Hematopoietic multipotent progenitor cell treated with erythropoietin and hydrocortisone succinate and interleukin-3 and kit ligand, for 17 days (in vitro differentiated cells): ENCODE results near the gene MAT2A.
A peak's percentile ranks its signal among the peaks of the same experiment; 100 is the strongest.
"Not testable (repeated sequence)": the region's sequence is repeated elsewhere in the genome, so short reads cannot be mapped to it uniquely, and the experiment has no call there.

Source experiments
- DNase-seq: peaks from one replicate; pipeline ENCODE4 v3.0.0-alpha.2; 2015; ENCODE audit warnings: low spot score

The MAT2A gene

DNA sequence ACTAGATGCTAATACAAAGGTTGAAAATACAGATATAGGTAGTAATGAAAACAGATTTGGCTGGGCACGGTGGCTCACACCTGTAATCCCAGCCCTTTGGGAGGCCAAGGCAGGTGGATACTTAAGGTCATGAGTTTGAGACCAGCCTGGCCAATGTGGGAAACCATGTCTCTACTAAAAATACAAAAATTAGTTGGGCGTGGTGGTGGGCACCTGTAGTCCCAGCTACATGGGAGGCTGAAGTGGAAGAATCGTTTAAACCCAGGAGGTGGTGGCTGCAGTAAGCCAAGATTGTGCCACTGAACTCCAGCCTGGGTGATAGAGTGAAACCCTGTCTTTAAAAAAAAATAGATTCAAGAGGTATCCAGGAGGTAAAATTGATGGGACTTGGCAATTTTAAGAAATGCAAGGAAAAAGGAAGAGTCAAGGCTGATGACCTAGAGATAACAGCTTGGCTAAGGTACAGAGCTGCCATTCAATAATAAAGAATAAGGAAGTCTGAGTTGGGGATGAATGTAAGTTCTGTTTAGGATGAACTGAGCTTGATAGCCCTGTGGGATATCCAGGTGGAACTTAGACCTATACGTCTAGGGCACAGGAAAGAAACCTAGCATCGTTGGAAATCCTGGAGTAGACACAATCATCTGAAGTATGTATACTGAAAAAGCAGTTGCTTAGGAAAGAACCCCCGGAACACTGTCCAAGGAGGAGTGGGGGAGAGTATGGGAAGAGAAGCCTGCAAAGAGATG, 9.1 kb downstream of the MAT2A start:
- DNase-seq, result no peak

DNA sequence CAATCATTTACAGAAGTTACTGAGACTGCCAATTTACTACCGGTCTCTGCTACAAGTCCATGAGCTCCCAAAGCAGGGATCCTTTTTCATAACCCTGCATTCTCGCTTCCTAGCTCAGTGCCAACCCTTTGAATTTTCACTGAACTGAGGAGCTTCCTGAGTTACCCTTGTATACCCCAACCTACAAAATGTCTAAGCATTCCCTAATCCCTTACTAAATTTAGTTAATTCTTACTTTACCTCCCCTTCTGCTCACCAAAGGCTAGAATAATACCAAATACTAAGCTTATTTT, 9.6 kb downstream of the MAT2A start:
- no peak for DNase-seq

DNA sequence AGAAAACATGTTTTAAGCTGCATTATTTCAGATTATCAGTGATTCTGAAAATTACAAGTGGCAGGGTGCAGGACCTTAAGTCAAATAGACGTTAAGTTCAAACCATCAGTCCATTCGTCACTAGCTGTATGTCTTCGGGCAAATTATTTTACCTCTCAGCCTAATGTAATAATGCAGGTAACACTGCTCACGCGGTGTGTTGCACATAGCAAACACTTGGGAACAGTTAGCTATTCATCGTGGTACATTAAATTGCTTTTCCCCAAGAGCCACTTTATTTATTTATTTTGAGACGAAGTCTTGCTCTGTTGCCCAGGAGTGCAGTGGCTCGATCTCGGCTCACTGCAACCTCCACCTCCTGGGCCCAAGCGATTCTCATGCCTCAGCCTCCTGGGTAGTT, 10.1 kb downstream of the MAT2A start:
- DNase-seq, result no peak

DNA sequence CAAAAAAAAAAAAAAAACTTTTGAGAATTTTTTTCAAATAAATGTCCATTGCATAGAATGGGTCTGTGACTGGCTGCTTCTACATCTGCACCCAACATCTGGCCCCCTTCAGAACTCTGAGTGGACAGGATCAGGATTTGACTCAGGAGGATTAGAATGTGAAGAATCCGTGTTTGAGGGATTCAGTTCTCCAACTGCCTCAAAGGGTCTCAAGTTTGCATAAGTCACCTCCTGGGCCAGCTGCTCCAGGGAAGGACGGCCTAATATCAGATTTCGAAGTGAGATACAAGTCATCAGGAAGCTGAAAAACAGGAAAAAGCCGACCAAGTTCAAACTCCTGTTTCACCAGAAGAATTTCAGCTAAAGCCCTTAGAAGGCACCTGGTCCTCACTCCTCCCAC, 10.9 kb downstream of the MAT2A start:
- DNase-seq, result no peak

DNA sequence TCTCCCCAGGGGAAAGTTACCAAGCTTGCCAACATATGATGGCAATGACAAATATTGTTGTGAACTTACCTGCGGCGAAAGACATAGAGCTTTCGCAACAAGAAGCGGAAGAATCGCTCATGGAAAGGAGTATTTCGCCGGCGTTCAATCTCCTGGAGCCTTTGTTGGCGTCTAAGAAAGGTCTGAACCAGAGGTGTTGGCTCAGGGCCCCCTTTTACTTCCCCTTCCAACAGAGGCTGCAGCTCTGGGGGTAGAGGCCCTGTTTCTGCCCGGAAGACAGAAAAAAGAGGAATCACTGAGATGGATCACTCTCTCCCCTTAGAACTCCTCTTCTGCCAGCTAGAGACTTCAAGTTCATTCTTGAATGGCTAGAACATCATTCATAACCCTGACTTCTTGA, 11.5 kb downstream of the MAT2A start:
- DNase-seq, result no peak

DNA sequence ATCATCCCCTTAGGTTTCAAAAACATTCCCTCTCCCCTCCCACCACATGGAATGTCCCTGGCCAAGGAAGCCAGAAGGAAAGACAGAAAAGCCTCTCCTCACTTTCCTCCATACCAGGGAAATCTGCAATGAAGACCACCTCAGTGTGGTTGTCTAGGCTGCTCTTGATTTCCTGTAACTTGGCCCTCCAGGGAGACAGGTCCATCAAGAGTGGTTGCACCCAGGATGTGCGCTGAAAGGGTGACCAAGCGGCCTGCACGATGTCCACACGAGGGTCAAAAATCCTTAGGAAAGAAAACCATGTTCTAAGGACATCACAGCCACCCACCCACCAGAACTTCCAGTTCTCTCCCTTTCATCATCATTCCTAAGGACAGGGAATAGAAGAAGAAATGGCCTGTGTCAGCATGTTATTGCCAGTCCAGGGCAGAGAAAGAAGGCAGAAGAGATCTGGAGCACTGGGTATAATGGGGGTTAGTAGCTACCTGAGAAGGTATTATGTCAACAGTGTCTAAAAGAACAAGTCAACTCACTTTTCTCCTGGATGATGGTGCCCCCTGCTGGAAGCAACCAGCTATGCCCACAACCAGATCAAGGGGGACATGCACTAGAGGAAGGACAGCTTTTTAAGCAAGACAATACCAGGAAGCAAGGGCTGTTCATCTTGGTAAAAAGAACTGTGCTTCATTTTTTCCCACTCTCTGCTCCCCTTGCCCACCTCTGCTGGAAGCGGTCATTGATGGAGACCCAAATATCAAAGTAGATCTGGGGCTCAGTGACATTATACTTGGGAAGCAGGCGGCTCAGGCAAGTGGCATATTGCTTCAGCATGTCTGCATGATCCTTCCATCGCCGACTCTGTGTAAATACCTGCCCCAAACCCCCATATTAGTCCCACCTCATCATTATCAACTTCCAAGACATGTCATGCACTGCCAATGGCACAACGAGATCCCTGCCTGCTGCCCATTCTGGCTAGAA, 13.0 kb downstream of the MAT2A start:
- peak; percentile 92 for DNase-seq

DNA sequence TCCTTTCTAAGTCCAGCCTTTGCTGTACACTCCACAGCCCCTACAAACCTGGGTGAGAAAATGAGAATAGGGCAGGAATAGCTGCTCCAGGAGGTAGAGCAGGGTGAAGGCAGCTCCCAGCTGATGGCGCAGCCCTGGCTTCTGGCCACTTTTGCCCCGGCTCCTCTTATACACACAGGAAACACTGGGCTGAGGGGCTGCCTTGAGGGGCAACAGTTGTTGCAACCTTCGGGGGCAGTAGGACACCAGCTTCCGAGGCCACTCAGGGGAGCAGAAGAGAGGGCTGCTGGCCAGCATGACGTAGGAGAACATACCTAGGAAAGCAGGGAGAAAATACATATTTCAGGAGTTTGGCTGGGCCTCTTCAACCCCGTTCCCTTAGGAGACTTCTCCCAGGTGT, 14.2 kb downstream of the MAT2A start:
- DNase-seq, result no peak

DNA sequence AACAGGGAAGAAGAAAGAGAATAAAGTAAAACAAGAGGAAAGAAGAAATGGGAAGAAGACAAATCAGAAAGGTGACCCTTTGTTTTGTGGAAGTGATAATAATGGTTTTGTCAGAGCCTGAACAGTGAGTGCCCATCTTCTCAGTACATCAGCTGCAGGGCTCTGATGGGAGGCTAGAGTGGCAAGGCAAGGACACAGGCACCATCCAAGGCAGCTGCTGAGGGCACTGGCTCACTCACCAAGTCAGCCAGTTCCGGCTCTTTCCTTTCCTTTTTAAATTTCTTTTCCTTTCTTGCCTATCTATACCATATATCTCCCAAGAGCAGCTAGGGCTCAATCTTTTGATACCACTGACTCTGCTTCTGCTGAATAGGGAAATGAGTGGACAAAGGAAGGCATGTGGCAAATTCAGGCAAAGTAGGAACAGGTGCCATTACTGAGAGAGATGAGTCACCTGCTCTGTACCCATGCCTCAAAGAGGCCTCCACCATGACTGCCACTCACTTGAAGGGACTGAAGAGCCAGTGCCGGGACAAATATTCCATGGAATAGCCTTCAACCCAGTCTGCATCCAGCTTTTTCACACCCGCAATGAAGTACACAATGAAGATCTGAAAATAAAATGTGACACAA, 16.1 kb downstream of the MAT2A start:
- no peak for DNase-seq

DNA sequence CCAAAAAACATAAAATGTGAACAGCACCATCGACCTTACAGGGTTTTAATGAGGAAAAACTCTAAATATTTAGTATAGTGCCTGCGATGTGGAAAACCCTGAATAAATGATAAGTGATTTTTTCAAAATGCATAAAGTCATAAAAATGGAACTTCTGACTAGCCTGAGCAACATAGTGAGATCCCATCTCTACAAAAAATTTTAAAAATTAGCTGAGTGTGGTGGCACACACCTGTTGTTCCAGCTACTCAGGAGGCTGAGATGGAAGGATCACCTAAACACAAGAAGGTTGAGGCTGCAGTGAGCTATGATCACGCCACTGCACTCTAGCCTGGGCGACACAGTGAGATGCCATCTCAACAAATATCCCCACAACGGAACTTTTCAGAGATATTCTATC, 18.2 kb downstream of the MAT2A start:
- no peak for DNase-seq

DNA sequence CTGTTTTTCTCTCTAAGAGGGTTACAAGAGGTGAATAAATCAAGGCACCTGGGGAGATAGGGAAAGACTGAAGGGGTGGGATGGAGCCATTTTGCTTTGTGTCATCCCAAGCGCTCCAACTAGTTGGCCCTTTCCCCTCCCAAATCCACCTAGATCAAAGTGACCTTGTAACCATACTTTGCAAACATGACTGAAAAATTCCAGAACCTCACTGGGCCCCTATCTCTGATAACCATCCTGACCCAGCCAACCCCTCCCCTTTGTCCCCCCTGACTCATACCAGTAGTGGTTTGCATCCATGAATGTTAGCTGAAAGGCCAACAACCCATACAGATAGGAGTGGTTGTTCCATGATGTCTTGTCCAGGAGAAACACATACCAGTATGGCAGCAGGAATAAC, 19.2 kb downstream of the MAT2A start:
- no peak for DNase-seq

DNA sequence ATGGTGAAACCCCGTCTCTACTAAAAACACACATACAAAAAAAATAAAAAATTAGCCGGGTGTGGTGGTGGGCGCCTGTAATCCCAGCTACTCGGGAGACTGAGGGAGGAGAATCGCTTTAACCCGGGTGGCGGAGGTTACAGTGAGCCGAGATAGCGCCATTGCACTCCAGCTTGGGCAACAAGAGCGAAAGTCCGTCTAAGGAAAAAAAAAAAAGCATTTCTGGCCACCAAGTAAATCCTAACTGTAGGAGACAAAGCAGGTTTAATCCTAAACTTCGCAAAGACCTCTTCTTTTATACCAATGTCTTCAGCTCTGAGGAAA, 21.4 kb downstream of the MAT2A start:
- DNase-seq, result not testable (repeated sequence)

DNA sequence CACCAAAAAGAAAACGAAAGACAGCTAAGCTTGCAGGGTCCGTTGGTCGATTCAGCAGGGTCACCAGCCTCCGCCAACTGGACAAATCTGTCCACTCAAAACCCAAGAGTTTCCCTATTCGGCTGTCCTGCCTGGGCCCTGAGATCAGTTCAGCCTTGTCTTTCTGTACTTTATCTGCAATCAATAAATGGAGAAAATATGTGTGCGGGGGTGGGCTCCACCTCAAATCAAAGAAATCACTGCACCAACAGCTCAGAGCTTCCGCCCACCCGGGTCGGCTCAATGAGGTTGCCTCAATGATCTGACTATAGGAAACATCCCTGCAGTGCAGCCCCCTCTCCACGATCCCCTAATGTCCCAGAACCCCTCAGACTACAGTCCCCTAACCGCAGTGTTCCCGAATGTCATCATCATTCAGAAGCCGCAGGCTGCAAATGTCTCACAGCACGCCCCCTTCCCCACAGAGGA, 21.9 kb downstream of the MAT2A start:
- DNase-seq, result no peak

DNA sequence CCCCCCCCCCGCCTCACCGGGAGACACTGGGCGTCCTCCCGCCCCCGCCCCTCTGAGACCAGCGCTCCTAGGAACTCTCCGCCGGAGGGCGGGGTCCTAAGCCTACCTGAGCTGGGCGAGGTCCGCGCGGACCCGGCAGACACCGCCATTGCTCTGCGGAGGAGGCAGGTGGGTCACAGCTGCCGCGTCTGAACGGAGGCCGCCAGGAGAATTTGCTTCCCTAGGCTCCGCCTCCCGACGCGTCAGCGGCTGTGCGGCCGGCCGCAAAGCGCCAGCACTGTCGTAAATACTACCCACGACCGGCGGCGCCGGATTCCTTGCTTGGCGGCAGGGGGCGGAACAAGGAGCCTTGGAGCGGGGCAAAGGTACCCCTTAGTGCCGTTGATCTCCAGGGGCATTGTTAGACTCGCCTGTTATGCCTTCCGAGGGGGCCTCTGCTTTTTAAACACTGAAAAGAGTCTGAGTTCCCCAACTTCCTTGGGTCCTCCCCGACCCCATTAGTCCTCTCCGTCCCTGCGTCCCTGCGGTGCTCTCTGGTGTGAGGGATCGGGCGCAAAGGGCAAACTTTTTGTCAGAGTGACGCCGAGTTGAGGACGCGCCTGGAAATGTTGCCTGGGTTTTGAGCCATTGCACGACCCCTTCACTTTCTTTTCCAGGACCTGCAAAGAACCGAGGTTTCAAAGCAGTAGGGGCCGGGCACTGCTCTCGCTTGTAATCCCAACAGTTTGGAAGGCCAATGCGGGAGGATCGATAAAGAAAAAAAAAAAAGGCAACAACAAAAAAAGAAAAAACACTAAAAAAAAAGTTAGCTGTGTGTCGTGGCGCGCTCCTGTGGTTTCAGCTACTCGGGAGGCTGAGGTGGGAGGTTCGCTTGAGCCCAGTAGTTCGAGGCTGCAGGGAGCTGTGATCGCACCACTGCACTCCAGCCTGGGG, 22.6 kb downstream of the MAT2A start, which contains the start of gene GGCX:
Gene GGCX, minus strand, starts transcription at position 214 of the 933 bp plus-strand sequence. Its CDS starts 65 bp downstream, at position 149.
- DNase-seq, result peak; percentile 92

DNA sequence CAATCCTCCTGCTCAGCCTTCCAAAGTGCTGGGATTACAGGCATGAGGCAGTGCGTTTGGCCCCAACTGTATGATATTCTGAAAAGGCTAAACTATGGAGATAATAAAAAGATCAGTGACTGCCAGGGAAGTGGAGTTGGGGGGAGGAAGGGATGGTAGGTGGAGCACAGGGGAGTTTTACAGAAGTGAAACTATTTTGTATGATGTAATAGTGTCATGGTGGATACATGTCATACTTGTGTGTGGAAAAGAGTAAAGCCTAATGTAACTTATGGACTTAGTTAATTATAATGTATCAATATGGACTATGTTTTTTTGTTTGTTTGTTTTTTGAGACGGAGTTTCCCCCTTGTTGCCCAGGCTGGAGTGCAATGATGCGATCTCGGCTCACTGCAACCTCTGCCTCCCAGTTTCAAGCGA, 25.2 kb downstream of the MAT2A start:
- DNase-seq, result no peak

DNA sequence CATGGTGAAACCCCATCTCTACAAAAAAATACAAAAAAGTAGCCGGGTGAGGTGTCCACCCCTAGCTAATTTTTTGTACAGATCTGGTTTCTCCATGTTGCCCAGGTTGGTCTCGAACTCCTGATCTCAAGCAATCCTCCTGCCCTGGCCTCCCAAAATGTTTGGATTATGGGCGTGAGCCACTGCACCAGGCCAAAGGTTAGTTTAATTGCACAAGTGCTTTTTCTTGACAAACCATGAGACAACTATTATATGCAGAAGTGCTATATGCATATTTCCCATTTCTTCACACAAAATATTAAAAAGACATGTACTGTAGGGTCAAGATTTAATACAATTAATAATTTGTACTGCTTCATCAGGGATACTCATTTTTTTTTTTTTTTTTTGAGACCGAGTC, 27.3 kb downstream of the MAT2A start:
- DNase-seq, result no peak

DNA sequence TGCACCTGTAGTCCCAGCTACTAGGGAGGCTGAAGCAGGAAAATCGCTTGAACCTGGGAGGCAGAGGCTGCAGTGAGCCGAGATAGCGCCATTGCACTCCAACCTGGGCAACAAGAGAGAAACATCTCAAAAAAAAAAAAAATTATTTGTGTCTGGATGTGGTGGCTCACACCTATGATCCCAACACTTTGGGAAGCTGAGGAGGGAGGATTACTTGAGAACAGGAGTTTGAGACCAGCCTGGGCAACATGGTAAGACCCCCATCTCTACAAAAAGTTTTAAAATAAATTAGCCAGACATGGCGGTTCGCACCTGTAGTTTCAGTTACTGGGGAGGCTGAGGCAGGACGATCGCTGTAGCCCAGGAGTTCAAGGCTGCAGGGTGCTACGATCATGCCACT, 36.8 kb downstream of the MAT2A start:
- DNase-seq, result no peak

DNA sequence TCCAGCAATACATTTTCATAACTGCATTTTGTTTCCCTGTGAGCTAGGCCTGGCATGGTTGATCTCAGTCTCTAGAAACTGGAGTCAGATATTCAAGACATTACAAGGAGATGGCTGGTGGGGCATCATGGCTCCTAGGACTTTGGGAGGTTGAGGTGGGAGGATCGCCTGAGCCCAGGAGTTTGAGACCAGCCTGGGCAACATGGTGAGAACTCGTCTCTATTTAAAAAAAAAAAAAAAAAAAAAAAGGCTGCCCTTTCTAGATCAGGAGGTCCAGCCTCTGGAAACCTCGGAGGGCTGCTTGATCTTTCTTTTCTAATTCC, 38.1 kb downstream of the MAT2A start:
- DNase-seq, result no peak

DNA sequence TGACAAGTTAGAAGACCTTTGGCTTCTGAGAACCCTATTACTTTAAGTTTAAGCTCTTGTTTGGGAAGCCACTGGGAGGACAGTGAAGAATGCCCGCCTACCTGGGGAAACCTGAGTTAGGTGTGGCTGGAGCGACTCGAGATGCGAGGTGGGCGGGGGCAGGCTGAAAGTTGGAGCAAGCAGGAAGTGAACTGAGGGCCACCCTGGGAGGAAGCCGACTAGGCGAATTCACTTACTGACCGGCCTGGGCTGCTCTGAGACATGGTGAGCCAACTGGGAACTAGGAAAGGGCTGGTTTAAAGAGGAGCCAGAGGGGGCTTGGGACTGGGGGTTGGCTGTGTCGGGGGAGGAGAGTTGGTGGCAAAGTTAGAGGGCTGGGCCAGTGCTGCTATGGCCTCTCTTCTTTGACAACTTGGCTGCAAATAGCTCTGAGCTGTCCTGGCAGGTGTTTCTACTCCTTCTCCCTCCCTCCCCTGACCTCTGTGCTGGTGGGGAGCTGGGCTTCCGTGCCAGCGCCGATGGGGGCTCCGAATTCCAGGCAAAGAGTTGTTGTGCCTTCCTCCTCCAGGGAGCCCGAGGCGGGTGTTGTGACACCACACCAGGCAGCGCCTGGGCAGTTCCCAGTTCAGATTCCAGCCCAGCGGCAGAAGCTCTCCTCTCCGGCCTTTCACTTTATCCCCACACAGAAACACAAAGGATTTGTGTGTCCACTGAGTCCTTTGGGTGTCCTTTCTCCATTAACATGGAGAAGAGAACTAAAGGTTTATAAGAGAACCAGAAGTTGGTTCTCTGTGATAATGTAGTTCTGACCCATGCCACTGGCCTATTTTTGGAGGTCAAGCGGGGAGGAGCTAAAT, 38.6 kb downstream of the MAT2A start, which contains the start of gene VAMP8:
Gene VAMP8, plus strand, starts transcription at position 201 of the 857 bp plus-strand sequence. Its CDS starts 61 bp downstream, at position 262.
- DNase-seq, result peak; percentile 46

DNA sequence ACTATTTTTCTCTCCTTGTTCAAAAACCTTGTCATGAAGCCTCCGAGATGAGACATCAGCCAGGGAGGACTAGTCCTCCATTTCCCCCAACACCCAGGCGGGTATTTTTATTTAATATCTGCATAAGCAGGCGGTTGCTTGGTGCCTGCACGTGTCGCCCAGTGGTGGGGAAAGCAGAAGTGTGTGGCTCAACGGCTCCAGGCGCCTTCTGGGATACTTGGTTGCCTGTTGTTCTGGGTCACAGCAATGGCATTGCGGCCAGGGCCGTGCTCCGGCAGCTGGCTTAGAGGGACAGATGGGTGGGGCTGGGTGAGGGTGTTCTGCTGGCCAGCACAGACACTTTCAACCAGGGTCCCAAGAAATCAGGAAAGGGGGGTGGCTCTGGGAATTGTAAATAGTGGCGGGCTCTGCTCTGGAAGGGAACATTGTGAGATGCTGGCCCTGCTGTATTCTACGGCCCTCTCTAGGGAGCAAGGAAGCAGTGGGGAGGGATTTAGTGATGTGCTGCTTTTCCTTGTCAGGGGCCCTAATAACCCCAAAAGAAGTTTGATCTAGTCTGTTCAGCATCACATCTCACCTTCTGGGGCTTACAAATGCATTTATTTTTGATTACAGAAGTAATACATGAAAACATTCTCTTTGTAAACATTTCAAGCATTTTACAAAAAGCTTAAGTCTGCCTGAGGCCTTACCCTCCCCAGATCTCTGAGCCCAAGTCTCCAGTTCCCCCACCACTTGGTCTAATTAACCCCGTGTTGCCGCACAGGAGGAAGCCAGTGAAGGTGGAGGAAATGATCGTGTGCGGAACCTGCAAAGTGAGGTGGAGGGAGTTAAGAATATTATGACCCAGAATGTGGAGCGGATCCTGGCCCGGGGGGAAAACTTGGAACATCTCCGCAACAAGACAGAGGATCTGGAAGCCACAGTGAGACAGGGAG, 39.5 kb downstream of the MAT2A start:
- DNase-seq, result peak; percentile 18
